WERI-Rb-1 (cell line): ENCODE results near the gene PEAK1.
"Not testable (repeated sequence)": the region's sequence is repeated elsewhere in the genome, so short reads cannot be mapped to it uniquely, and the experiment has no call there.

ENCODE experiments used
- DNase-seq: peaks from one replicate; pipeline ENCODE4 v3.0.0-alpha.2; 2020
- H3K27ac ChIP-seq: fragments of 250-450 bp; sonication (Bioruptor Pico); 2 replicates; pipeline ENCODE4 v1.5.1; 2020; ENCODE audit warnings: mild to moderate bottlenecking, moderate library complexity
- H3K27me3 ChIP-seq: fragments of 250-450 bp; sonication (Bioruptor Pico); 2 replicates; pipeline ENCODE4 v1.5.1; 2021; ENCODE audit warnings: mild to moderate bottlenecking, low read depth, moderate library complexity; ENCODE audit not compliant: insufficient read depth, severe bottlenecking
- H3K36me3 ChIP-seq: fragments of 250-450 bp; sonication (Bioruptor Pico); 2 replicates; pipeline ENCODE4 v1.5.1; 2020; ENCODE audit warnings: mild to moderate bottlenecking, moderate library complexity
- H3K4me3 ChIP-seq: 2 replicates; pipeline ENCODE4 v1.5.1; 2011; ENCODE audit warnings: low read depth, mild to moderate bottlenecking, control low read depth, low read length
- H3K9me3 ChIP-seq: fragments of 250-450 bp; sonication (Bioruptor Pico); 2 replicates; pipeline ENCODE4 v1.5.1; 2021; ENCODE audit warnings: mild to moderate bottlenecking, moderate library complexity; ENCODE audit not compliant: severe bottlenecking
- CTCF ChIP-seq: IDR thresholded peaks from 2 replicates; pipeline ENCODE4 v1.5.1; 2011; ENCODE audit warnings: low read depth, mild to moderate bottlenecking, control low read depth, inconsistent platforms, low read length

The PEAK1 gene

GRCh38 chr15:77285057-77285997 is 134.6 kb downstream of the PEAK1 start:
- no peak for DNase-seq
- Histone ChIP-seq H3K4me3 (no peak overlapping the region), H3K36me3 (peaks cover 3% of the 10 kb centered on the region; the same call in 1 of the 2 replicates), H3K27me3 (no peaks in the 10 kb centered on the region), H3K9me3 (no peaks in the 10 kb centered on the region), H3K27ac (no peak overlapping the region)
- no peak for TF ChIP-seq CTCF

GRCh38 chr15:77282333-77282732 is 137.6 kb downstream of the PEAK1 start:
- no peak for DNase-seq

GRCh38 chr15:77276943-77277342 is 143.0 kb downstream of the PEAK1 start:
- H3K27ac ChIP-seq = no peak overlapping the region

More at GRCh38 chr15:77282333-77282732, 137.6 kb downstream of the PEAK1 start:
- no peak overlapping the region for H3K4me3 ChIP-seq
- no peaks in the 10 kb centered on the region for H3K9me3 ChIP-seq
- no peaks in the 10 kb centered on the region for H3K27me3 ChIP-seq
- no peak for TF ChIP-seq CTCF
- H3K36me3 ChIP-seq = peaks cover 3% of the 10 kb centered on the region; the same call in 1 of the 2 replicates
- H3K27ac ChIP-seq = no peak overlapping the region

GRCh38 chr15:77276096-77276495 is 143.8 kb downstream of the PEAK1 start:
- no peak overlapping the region for H3K4me3 ChIP-seq
- H3K27me3 ChIP-seq = no peaks in the 10 kb centered on the region
- no peaks in the 10 kb centered on the region for H3K9me3 ChIP-seq
- DNase-seq = no peak
- no peak overlapping the region for H3K27ac ChIP-seq
- H3K36me3 ChIP-seq = no peaks in the 10 kb centered on the region; the same call in 1 of the 2 replicates
- TF ChIP-seq CTCF = no peak

More at GRCh38 chr15:77276943-77277342, 143.0 kb downstream of the PEAK1 start:
- H3K9me3 ChIP-seq = no peaks in the 10 kb centered on the region
- H3K4me3 ChIP-seq = no peak overlapping the region
- H3K27me3 ChIP-seq = no peaks in the 10 kb centered on the region
- TF ChIP-seq CTCF = no peak
- no peaks in the 10 kb centered on the region; the same call in 1 of the 2 replicates for H3K36me3 ChIP-seq
- no peak for DNase-seq

GRCh38 chr15:77273136-77273535 is 146.8 kb downstream of the PEAK1 start:
- H3K27ac ChIP-seq, DNase-seq, H3K27me3 ChIP-seq, H3K36me3 ChIP-seq, H3K4me3 ChIP-seq, H3K9me3 ChIP-seq: not testable (repeated sequence)

GRCh38 chr15:77266708-77267386 is 153.1 kb downstream of the PEAK1 start:
- no peaks in the 10 kb centered on the region for H3K36me3 ChIP-seq

More at GRCh38 chr15:77266708-77267386, 153.1 kb downstream of the PEAK1 start:
- no peak for TF ChIP-seq CTCF
- Histone ChIP-seq H3K27me3 (no peaks in the 10 kb centered on the region), H3K4me3 (no peak overlapping the region), H3K27ac (no peak overlapping the region), H3K9me3 (no peaks in the 10 kb centered on the region)
- DNase-seq = no peak
